ENCODE measurements around the gene VEGFA.

VEGFA gene

DNA sequence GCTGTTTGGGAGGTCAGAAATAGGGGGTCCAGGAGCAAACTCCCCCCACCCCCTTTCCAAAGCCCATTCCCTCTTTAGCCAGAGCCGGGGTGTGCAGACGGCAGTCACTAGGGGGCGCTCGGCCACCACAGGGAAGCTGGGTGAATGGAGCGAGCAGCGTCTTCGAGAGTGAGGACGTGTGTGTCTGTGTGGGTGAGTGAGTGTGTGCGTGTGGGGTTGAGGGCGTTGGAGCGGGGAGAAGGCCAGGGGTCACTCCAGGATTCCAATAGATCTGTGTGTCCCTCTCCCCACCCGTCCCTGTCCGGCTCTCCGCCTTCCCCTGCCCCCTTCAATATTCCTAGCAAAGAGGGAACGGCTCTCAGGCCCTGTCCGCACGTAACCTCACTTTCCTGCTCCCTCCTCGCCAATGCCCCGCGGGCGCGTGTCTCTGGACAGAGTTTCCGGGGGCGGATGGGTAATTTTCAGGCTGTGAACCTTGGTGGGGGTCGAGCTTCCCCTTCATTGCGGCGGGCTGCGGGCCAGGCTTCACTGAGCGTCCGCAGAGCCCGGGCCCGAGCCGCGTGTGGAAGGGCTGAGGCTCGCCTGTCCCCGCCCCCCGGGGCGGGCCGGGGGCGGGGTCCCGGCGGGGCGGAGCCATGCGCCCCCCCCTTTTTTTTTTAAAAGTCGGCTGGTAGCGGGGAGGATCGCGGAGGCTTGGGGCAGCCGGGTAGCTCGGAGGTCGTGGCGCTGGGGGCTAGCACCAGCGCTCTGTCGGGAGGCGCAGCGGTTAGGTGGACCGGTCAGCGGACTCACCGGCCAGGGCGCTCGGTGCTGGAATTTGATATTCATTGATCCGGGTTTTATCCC, at the start of gene VEGFA:
TSS of gene VEGFA (plus strand) at position 686 of the 846 bp plus-strand sequence.
- Histone ChIP-seq H3K79me2 (ENCODE audit: insufficient read depth, low read length) (peaks cover 47% of the 10 kb centered on the region), H3K9me3 (ENCODE audit: insufficient read depth, low read depth, low read length) (no peaks in the 10 kb centered on the region), H2AFZ (ENCODE audit: low read length) (peak within 1 kb of the TSS; percentile 93), H3K4me3 (ENCODE audit: low read length, poor library complexity, severe bottlenecking) (peak within 1 kb of the TSS; percentile 87), H3K4me2 (ENCODE audit: low read depth, low read length, poor library complexity, severe bottlenecking) (peak within 1 kb of the TSS; percentile 98), H3K27me3 (ENCODE audit: insufficient read depth, low read length, poor library complexity, severe bottlenecking) (no peaks in the 10 kb centered on the region), H3K36me3 (ENCODE audit: insufficient read depth, low read length) (no peaks in the 10 kb centered on the region), H3K9ac (ENCODE audit: low read depth, low read length, poor library complexity, severe bottlenecking) (peak within 1 kb of the TSS; percentile 95), H3F3A (ENCODE audit: low read depth) (no peaks in the 10 kb centered on the region), H3K9me2 (replicated peaks; ENCODE audit: low read depth, low read length) (no peaks in the 10 kb centered on the region), H3K4me1 (ENCODE audit: insufficient read depth, low read length, poor library complexity, severe bottlenecking) (peaks cover 30% of the 10 kb centered on the region), H4K20me1 (ENCODE audit: insufficient read depth, low read length, poor library complexity, severe bottlenecking) (peaks cover 22% of the 10 kb centered on the region)
- no peak for TF ChIP-seq EZH2phosphoT487 (IDR thresholded peaks at IDR 0.05; ENCODE audit: borderline replicate concordance)
- TF ChIP-seq, protein P1, sequence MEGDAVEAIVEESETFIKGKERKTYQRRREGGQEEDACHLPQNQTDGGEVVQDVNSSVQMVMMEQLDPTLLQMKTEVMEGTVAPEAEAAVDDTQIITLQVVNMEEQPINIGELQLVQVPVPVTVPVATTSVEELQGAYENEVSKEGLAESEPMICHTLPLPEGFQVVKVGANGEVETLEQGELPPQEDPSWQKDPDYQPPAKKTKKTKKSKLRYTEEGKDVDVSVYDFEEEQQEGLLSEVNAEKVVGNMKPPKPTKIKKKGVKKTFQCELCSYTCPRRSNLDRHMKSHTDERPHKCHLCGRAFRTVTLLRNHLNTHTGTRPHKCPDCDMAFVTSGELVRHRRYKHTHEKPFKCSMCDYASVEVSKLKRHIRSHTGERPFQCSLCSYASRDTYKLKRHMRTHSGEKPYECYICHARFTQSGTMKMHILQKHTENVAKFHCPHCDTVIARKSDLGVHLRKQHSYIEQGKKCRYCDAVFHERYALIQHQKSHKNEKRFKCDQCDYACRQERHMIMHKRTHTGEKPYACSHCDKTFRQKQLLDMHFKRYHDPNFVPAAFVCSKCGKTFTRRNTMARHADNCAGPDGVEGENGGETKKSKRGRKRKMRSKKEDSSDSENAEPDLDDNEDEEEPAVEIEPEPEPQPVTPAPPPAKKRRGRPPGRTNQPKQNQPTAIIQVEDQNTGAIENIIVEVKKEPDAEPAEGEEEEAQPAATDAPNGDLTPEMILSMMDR (conservative IDR thresholded peaks at IDR 0.05; ENCODE audit: low read length): peak; percentile 99

- Histone ChIP-seq H3K27me3 (ENCODE audit: insufficient read depth, low read length, poor library complexity, severe bottlenecking) (no peaks in the 10 kb centered on the region), H3K4me2 (ENCODE audit: low read depth, low read length, poor library complexity, severe bottlenecking) (no peak overlapping the region), H3K4me3 (ENCODE audit: low read length, poor library complexity, severe bottlenecking) (no peak overlapping the region), H3K9ac (ENCODE audit: low read depth, low read length, poor library complexity, severe bottlenecking) (no peak overlapping the region), H3K79me2 (ENCODE audit: insufficient read depth, low read length) (no peaks in the 10 kb centered on the region), H3K9me2 (replicated peaks; ENCODE audit: low read depth, low read length) (no peaks in the 10 kb centered on the region), H2AFZ (ENCODE audit: low read length) (no peak overlapping the region), H3F3A (ENCODE audit: low read depth) (no peaks in the 10 kb centered on the region), H3K36me3 (ENCODE audit: insufficient read depth, low read length) (no peaks in the 10 kb centered on the region), H3K9me3 (ENCODE audit: insufficient read depth, low read depth, low read length) (no peaks in the 10 kb centered on the region), H4K20me1 (ENCODE audit: insufficient read depth, low read length, poor library complexity, severe bottlenecking) (no peaks in the 10 kb centered on the region), H3K4me1 (ENCODE audit: insufficient read depth, low read length, poor library complexity, severe bottlenecking) (peaks cover 18% of the 10 kb centered on the region)
- TF ChIP-seq, protein P1 (conservative IDR thresholded peaks at IDR 0.05; ENCODE audit: low read length): no peak
- TF ChIP-seq EZH2phosphoT487 (IDR thresholded peaks at IDR 0.05; ENCODE audit: borderline replicate concordance): no peak
Observed at GRCh38 chr6:43720999-43721398, 49.0 kb upstream of the VEGFA start.

DNA sequence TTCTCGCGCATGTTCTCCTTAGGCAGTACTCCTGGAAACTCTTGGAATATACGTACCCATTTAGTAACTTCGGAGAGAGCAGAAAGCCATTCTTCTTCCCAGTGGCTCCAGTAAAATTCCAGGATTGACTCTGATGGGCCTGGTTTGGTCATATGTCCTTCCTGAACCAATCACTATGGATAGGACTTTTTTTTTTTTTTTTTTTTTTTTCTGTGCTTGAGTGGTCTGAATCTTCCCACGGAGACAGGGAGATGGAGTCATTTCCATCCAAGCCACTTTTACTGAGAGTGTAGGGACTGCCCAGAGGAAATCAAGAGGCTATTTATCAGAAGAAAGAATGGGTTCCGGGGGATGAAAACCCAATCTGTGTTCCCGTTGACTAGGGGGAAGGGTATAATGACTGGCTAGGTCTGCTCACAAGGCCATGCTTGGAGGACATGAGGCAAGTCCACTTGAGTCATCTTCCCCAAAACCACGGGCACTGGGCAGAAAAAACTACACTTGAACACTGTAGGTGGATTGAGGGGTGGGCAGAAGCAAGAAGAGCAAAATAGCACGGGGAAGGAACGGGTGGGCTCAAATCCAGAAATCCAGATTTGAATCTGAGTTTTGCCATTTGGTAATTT, 47.0 kb upstream of the VEGFA start:
- no peaks in the 10 kb centered on the region for H3K36me3 ChIP-seq (ENCODE audit: insufficient read depth, low read length)
- no peak for TF ChIP-seq EZH2phosphoT487 (IDR thresholded peaks at IDR 0.05; ENCODE audit: borderline replicate concordance)
- TF ChIP-seq, protein P1 (conservative IDR thresholded peaks at IDR 0.05; ENCODE audit: low read length): no peak
- no peak overlapping the region for H3K9ac ChIP-seq (ENCODE audit: low read depth, low read length, poor library complexity, severe bottlenecking)

More for the DNA sequence above, 47.0 kb upstream of the VEGFA start:
- no peaks in the 10 kb centered on the region for H3K27me3 ChIP-seq (ENCODE audit: insufficient read depth, low read length, poor library complexity, severe bottlenecking)
- no peak overlapping the region for H3K4me2 ChIP-seq (ENCODE audit: low read depth, low read length, poor library complexity, severe bottlenecking)
- no peaks in the 10 kb centered on the region for H3K9me3 ChIP-seq (ENCODE audit: insufficient read depth, low read depth, low read length)
- no peaks in the 10 kb centered on the region for H4K20me1 ChIP-seq (ENCODE audit: insufficient read depth, low read length, poor library complexity, severe bottlenecking)
- no peaks in the 10 kb centered on the region for H3K9me2 ChIP-seq (replicated peaks; ENCODE audit: low read depth, low read length)
- H3F3A ChIP-seq (ENCODE audit: low read depth): no peaks in the 10 kb centered on the region
- H3K4me1 ChIP-seq (ENCODE audit: insufficient read depth, low read length, poor library complexity, severe bottlenecking): peaks cover 20% of the 10 kb centered on the region
- no peak overlapping the region for H3K4me3 ChIP-seq (ENCODE audit: low read length, poor library complexity, severe bottlenecking)
- H2AFZ ChIP-seq (ENCODE audit: low read length): no peak overlapping the region; the same call in 1 of the 2 replicates
- no peaks in the 10 kb centered on the region for H3K79me2 ChIP-seq (ENCODE audit: insufficient read depth, low read length)

Data from Loucy (cell line).